ENCODE results near the gene NTRK2.
"Not testable (repeated sequence)": the region's sequence is repeated elsewhere in the genome, so short reads cannot be mapped to it uniquely, and the experiment has no call there.

Gene NTRK2

DNA sequence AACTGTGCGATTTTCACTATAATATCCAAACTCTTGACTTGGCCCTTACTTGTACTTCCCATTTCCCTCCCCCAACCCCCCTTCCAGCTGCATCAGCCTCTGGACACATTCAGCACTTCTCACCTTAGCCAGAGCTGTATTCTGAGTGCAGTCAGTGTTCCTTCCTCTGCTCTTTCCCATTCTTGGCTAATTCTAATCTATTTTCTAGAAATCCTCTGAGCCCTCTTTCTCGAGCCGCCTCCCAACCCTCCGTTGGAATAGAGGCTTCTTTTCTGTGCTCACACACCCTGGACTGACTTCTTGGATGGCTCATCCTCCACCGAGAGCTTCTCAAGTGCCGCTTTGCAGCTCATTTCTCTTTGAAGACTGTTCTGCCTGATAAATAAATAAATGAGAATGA, 188.8 kb downstream of the NTRK2 start:
- DNase-seq: no peak

DNA sequence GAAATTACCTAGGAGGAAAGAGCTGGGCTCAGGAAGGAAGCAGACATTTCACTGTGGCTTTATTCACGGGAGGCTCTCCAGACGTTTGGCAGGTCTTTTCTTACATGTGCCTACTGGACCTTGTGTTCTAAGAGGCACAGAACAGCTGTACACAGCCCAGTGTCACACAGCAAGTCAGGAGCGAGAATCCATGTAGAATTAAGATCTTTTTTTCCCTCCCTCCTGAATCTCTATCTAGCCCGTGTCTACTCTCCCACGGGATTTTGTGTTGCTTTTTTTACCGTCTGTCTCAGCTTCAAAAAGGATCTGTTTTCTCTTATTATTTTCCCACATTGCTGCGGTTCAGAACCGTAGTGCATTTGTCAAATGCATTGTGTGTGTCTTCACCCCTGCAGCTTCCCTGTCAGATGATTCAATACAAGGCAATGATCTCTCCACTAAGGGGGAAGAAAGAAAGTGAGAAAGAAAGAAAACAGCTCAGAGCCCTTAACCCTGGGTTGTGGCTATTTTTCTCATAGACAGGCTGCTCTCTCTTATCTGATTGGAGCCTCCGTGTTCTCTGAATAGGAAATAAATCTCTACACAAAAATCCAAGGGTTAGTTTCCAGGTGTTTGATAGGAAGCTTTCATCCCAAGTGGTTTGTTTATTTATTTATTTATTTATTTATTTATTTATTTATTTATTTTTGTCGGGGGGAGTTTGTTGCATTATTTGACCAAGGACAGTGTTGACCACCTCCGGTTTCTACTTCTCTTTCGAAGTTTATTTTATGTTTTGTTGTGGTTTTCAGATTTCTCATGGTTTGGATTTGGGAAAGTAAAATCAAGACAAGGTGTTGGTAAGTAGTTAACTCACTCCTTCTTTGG, 191.0 kb downstream of the NTRK2 start:
- DNase-seq: no peak

- DNase-seq: no peak
These were observed 191.9 kb downstream of the NTRK2 start for GRCh38 chr9:84861455-84861854.

DNA sequence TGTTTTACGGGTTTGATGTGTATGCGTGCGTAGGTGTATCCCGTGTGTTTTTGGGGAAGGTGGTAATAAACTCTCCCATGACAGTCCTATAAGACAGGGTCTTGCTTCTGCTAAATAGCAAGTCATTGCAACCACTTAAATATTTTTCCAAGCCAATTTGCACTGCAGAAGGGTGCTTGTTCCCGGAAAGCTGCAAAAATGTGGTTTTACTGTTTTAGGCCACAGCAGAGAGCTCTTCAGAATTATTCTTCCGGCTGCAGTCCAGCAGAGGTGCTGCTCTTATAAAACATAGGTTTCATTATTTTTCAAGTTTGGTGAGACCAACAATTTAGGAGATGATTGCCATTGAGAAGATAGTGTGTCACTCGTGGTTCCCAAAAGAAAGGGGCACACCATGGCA, 192.8 kb downstream of the NTRK2 start:
- no peak for DNase-seq

DNA sequence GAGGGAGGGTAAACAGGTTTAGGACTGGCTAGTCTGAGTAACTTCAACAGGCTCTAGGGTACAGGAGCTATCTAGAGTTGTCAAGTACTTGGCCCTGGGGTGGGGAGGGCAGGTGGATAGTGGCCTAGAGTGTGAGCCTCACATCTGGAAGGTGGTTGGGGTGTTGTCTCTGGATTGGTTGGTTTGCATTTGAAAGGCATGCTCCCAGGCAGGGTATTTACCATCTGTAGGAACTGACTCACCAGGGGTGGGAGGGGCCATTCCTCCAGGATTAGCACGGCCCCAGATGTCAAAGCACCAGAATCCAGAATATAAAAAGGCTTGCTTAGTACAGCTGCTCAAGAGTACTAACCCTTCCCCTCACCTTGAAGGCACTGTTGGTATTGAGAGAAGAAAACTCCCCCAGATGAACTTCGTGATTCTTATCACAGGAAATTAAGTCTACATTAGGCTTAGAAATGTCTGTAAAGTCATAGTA, 193.3 kb downstream of the NTRK2 start:
- no peak for DNase-seq

- no peak for DNase-seq
These were observed 193.8 kb downstream of the NTRK2 start for GRCh38 chr9:84863372-84863771.

DNA sequence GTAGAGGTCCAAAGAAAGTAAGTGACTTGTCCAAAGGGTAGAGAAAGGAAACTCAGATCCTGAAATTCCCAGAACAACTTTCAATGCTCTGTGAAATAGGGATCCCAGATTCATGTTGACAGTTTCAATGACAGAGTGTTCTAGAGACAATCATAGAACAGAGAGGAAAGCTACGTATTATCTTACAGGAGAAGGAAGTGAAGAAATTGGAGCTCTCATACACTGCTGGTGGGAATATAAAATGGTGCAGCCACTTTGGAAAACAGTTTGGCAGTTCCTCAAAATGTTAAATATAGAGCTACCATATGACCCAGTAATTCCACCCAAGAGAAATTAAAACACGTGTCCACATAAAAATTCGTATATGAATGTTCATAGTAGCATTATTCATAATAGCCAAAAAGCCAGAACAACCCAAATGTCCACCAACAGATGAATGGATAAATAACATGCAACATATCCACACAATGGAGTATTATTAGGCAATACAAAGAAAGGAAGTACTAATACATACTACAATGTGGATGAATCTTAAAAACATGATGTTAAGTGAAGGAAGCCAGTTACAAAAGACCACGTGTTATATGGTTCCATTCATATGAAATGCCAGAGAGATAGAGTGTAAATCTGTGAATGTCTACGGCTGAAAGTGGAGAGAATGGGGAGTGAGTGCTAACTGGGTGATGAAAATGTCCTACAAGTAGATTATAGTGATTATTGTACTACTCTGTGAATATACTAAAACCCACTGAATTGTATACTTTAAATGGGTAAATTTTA, 197.1 kb downstream of the NTRK2 start:
- DNase-seq: no peak

DNA sequence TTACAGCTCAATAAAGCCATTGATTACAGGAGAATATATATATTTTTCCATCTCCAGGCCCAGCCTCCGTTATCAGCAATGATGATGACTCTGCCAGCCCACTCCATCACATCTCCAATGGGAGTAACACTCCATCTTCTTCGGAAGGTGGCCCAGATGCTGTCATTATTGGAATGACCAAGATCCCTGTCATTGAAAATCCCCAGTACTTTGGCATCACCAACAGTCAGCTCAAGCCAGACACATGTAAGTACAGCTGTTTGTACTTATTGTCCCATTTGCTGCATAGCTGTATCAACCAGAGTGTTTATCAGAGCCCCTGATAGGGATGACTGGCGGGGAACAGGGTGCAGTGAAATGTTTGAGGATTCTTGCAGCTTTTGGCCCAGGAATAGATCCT, 197.7 kb downstream of the NTRK2 start:
- no peak for DNase-seq

- no peak for DNase-seq
These were observed 199.6 kb downstream of the NTRK2 start for GRCh38 chr9:84869091-84869490.

- DNase-seq: no peak
These were observed 202.5 kb downstream of the NTRK2 start for GRCh38 chr9:84871983-84872382.

DNA sequence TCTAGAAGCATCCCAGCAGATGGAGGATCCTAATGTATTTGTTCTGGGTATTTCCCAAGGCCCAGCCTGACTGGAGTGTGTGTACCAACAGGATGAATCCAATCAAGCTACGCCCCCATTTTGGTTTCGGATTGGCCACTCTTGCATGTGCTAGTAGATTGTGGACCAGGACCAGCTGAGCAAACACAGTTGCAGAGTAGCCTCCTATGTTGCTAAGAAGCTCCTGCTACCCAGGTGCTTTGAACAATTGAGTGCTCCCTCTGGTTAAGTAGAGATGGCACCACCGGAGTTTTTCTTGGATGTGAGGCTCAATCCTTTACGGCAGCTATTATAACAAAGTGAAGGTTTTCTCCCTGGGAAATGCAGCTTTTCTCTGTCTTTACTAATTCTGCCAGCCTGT, 204.5 kb downstream of the NTRK2 start:
- DNase-seq: peak; percentile 94

DNA sequence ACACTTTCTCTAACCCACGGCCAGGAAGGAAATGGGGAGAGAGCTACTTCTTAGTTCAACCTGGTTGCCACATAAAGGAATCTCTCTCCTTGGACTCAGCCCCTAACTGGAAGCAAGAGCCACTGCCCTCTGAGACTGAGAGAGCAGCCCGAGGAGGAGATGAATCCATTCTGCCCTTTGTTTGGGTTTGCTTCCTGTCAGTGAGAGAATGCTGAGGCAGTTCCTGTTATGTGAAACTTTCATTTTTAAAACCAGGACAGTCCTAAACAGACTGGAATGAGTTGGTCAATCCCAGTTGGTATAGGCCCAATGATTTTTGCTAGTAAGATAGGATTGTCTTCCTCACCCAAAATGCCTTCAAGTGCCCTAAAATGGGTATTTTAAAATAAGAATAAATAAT, 205.1 kb downstream of the NTRK2 start:
- peak; percentile 41 for DNase-seq

DNA sequence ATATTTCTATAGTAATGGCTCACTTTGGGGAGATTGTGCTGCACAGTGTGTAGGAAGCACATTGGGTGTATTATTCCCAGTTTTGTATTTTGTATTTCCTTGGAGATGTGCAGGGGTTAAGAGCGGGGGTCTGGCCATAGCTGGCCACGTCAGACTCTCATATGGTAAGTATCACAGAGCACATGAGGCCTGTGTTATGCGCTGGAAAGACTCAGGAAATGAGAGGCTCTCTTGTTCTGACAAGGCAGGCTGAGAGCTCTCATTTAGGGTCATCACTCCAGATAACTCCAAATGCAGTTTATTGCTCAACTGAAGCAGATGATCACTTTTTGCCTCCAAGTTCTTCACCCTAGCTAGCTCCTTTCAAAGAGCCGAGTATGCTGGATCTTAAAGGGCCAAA, 205.7 kb downstream of the NTRK2 start:
- no peak for DNase-seq

DNA sequence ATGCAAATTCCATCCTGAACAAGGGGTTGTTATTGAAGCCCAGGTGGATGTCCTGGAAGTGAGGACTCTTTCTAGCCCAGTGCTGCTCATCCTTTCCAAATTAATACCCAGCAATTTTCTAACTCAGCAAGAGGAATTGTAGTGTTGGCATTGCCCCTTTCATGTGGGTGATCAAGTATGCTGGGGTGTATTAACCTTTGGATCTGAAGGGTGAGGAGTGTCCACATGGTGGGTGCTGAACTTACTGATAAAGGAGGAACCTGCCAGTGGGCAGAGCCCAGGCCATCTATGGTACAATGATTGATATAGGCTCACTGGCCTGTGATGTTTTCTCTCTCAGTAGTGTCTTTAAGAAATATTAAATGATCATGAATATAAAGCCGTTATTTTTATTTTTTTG, 210.1 kb downstream of the NTRK2 start:
- no peak for DNase-seq

DNA sequence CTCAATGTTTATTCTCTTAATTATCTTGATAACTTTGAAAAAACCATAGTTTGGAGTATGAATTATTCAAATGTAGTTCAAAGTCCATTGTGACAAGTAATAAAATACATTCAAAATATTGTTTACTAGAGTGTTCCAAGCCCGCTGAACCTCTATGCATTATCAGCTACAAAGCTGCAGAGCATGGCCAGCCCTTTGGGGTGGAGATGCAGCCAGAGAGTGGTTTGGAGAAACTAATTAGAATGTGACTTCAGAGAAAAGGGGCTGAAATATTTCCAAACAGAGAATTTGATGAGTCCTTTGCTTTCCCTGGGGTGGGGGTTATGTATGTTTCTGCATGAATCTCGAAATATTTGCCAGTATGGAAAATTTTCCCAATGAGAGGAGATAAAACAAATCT, 211.3 kb downstream of the NTRK2 start:
- no peak for DNase-seq

DNA sequence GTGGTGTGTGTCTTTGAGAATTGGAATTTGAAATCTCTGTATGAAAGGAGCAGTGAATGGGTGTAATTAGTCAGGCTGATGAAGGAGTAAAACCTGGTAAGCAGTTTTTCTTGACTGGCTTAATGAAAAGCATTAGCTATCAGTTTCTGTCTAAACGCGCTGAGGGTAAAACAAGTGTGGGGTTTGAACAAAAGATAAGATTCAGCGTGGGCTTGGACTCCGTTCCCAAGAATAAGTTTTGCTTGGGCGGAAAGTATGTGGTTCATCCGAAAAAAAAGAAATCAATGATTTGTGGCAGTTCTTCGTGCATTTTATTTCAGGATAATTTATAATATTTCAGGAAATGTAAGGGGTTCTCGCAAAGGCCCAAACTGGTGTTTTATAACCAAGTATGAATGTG, 217.3 kb downstream of the NTRK2 start:
- no peak for DNase-seq

DNA sequence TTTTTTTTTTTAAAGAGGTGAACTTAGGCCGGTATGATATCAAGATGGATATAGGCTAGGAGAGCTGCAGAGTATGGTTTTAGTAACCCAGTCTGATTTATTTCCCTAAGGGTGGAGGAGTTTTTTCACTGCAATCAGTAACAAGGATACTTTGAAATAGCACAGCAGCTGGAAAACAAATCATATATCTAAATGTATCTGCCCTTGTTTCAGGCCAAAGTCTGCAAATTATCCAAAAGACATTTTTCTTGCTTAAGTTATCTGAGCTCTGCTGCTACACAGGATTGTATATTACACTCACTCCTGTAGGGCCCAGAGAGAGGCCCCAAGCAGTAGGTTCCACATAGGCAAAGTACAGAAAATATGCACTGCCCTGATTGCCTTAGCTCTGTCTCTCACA, 222.4 kb downstream of the NTRK2 start:
- no peak for DNase-seq

DNA sequence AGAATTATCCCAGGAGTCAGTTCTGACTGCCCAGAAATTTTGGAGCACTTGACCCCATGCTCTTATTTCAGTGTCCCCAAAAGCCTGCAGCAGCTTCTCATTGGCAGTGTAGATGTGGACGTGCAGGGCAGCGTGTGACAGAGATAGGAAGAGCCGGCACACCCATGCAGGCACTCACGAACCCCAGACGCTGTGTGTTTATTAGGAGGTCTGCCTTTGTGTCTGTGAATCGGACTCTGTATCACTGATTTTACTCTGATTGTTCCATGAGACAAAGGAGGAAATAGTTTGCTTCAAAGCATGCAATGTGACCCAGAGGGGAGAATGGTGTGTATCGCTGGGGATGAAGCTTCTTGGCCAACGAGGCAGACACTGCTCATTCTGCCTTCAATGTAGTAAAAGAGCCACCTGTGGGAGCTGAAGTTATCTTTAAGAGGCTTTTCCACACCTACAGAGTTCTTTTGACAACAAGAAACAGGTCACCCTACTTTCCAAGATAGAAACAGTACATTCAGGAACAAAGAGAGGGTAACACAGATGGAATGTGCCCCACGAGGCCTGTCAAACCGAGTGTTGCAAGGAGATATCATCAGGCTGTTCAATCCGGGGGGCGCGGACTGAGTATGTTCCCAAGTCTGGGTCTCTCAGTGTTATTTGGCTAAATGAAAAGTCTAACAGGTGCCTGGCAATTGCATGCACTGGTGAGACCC, 224.0 kb downstream of the NTRK2 start:
- DNase-seq: no peak

DNA sequence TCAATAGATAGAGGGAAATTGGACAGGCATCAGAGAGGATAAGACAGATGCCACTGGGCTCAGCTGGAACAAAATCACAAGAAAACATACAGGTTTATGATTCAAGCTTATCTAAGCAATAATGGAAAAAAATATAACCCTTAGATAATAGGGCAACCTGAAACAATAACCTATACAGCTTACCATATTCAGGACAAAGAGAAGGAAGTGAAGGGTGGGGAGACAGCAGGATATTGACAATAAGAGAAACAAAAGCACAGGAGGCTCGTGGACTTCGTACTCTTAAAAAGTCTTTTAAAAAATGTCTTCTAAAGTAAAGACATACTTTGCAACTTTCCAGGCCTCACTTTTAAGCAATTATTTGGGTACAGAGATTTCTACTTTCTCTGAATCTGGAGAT, 225.3 kb downstream of the NTRK2 start:
- peak; percentile 74 for DNase-seq

GRCh38 chr9:84897362-84898094, 228.0 kb downstream of the NTRK2 start:
- DNase-seq: peak; percentile 8

DNA sequence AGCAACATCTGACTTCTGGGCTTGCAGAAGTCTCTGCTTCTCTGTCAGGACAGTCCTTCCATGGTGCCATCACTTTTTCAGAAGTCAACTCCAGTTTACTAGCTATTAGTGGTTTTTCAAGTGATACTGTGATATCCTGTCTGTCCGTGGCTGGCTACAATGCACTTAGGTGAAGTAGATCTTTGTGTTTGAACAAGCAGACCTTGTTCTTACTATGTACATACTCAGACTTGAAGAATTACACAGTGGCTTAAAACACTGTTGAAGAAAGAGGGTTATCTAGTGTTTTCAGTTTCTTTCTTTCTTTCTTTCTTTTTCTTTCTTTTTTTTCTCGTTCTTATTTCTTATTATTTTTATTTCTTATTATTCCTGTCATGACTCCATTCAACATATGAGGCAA, 228.7 kb downstream of the NTRK2 start:
- no peak for DNase-seq

GRCh38 chr9:84898618-84899017, 229.1 kb downstream of the NTRK2 start:
- not testable (repeated sequence) for DNase-seq

DNA sequence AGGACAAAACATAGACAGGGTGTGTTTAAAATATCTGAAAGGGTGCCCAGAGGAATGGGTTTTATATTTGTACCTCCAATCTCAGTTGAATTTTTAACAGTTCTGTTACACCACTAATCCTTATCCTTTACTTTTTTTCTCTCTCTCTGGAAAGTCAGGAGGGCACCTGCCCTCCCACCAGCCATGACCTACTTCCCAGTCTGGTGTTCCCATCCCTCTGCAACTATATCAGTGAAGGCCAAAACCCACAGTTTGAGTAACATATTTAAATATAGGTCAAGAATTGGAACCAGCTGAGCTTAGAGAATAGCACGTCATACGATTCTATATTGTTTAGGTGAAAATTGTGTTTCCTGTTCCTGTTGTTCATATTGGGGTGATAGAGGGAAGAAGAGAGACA, 229.8 kb downstream of the NTRK2 start:
- DNase-seq: no peak
